HCT116 (cell line): ENCODE measurements around the gene SLC34A2. TPM values are rescaled to one million over a fixed set of nuclear protein-coding genes. Genes with fewer than 3 reads are reported as not detected.
A peak's percentile ranks its signal among the peaks of the same experiment; 100 is the strongest.

Source experiments
- ATAC-seq: fragments of 200-7000 bp; cut with Tn5 transposase; 2 replicates; pipeline ENCODE4 v1.9.1; 2020; ENCODE audit warnings: mild to moderate bottlenecking, moderate library complexity
- BruUV-seq: library from RNA; stranded (reverse); fragments of 400-500 nt; replicated peaks from 2 replicates; lab custom pipeline; 2021; lab: Mats Ljungman, UMichigan
- CTCF ChIA-PET: fragments of 300-600 bp; sonication (Branson Sonifier 250); formaldehyde crosslinking; loops from one replicate; lab custom pipeline; 2021; ENCODE audit warnings: antibody characterized with exemption; lab: Charles Lee
- POLR2A ChIA-PET: fragments of 300-600, 350-600 bp; sonication (Branson Sonifier 250); formaldehyde crosslinking; loops from one replicate; lab custom pipeline; 2021; ENCODE audit warnings: antibody characterized with exemption; lab: Charles Lee
- RAD21 ChIA-PET, 2 experiments: fragments of 300-600 bp; sonication (Branson Sonifier 250); formaldehyde crosslinking; loops; one replicate each; lab custom pipeline; 2023; ENCODE audit warnings: low total read pairs in 2 of 2; ENCODE audit not compliant: uncharacterized antibody in 2 of 2, unreplicated experiment in 2 of 2, low non-redundant PET in 1 of 2; lab: Charles Lee
- DNase-seq: peaks from one replicate; pipeline ENCODE4 v3.0.0-alpha.2; 2010; ENCODE audit warnings: low read depth, low spot score
- H2AFZ ChIP-seq: fragments of 200-600 bp; shearing (Covaris generic), sonication (generic); 2 replicates; pipeline ENCODE4 v1.6.1; 2017; ENCODE audit warnings: low read depth, mixed run types, mixed read lengths, antibody characterized with exemption, low read length; ENCODE audit not compliant: poor library complexity, severe bottlenecking
- H3K27ac ChIP-seq: 2 replicates; pipeline ENCODE4 v1.5.1; 2012; ENCODE audit warnings: low read depth, low read length
- H3K27me3 ChIP-seq: fragments of 200-600 bp; sonication (generic); 2 replicates; pipeline ENCODE4 v1.6.1; 2016; ENCODE audit warnings: mixed run types, low read length, mixed read lengths; ENCODE audit not compliant: insufficient read depth
- H3K36me3 ChIP-seq, 2 experiments: fragments of 200-500 bp in 1 of 2; fragments of 200-600 bp in 1 of 2; sonication (Bioruptor generic) in 1 of 2; sonication (generic) in 1 of 2; 2 replicates each; pipeline versions ENCODE4 v1.5.1 to v1.6.1; 2014 to 2016; ENCODE audit warnings: low read length in 2 of 2, inconsistent platforms in 1 of 2, mixed read lengths in 1 of 2, mixed run types in 1 of 2; ENCODE audit not compliant: insufficient read depth in 2 of 2, control insufficient read depth in 1 of 2
- H3K4me1 ChIP-seq, 2 experiments: fragments of 200-600 bp in 1 of 2; sonication (generic) in 1 of 2; 2 replicates each; pipeline versions ENCODE4 v1.5.1 to v1.6.1; 2012 to 2017; ENCODE audit warnings: low read length in 2 of 2, inconsistent platforms in 1 of 2, mild to moderate bottlenecking in 1 of 2, mixed read lengths in 1 of 2, mixed run types in 1 of 2, moderate library complexity in 1 of 2; ENCODE audit not compliant: insufficient read depth in 2 of 2, control insufficient read depth in 1 of 2
- H3K4me2 ChIP-seq: fragments of 200-600 bp; sonication (generic); 2 replicates; pipeline ENCODE4 v1.6.1; 2017; ENCODE audit warnings: mixed run types, low read length, mixed read lengths
- H3K4me3 ChIP-seq, 2 experiments: fragments of 200-600 bp in 1 of 2; sonication (generic) in 1 of 2; replicated peaks in 1 of 2; 2 replicates each; pipeline ENCODE4 v1.5.1; 2011 to 2016; ENCODE audit warnings: low read length in 2 of 2, control low read depth in 1 of 2, low read depth in 1 of 2, mild to moderate bottlenecking in 1 of 2, mixed read lengths in 1 of 2, mixed run types in 1 of 2
- H3K79me2 ChIP-seq: fragments of 200-600 bp; sonication (generic); 2 replicates; pipeline ENCODE4 v1.6.1; 2017; ENCODE audit warnings: mild to moderate bottlenecking, mixed run types, low read length, moderate library complexity, mixed read lengths; ENCODE audit not compliant: insufficient read depth
- H3K9ac ChIP-seq: fragments of 200-600 bp; sonication (generic); 2 replicates; pipeline ENCODE4 v1.6.1; 2016; ENCODE audit warnings: low read length, mixed read lengths
- H3K9me2 ChIP-seq: fragments of 200-600 bp; sonication (generic), shearing (Covaris generic); 2 replicates; pipeline ENCODE4 v1.6.1; 2017; ENCODE audit warnings: mixed run types, mild to moderate bottlenecking, moderate library complexity; ENCODE audit not compliant: insufficient read depth
- H3K9me3 ChIP-seq, 2 experiments: fragments of 200-500 bp in 1 of 2; fragments of 200-600 bp in 1 of 2; sonication (Bioruptor generic) in 1 of 2; sonication (generic) in 1 of 2; 2 replicates each; pipeline ENCODE4 v1.6.1; 2014 to 2017; ENCODE audit warnings: low read length in 2 of 2, mixed read lengths in 2 of 2, inconsistent platforms in 1 of 2, low read depth in 1 of 2, mild to moderate bottlenecking in 1 of 2, mixed run types in 1 of 2, moderate library complexity in 1 of 2; ENCODE audit not compliant: control insufficient read depth in 1 of 2, insufficient read depth in 1 of 2
- H4K20me1 ChIP-seq: fragments of 200-600 bp; sonication (generic), shearing (Covaris generic); 2 replicates; pipeline ENCODE4 v1.6.1; 2017; ENCODE audit warnings: mixed run types, mild to moderate bottlenecking, moderate library complexity; ENCODE audit not compliant: insufficient read depth
- CTCF ChIP-seq, 3 experiments: fragments of 200-600 bp in 1 of 3; sonication (generic) in 1 of 3; IDR thresholded peaks in 2 of 3; conservative IDR thresholded peaks in 1 of 3; 2 replicates each; pipeline ENCODE4 v1.5.1; 2012 to 2017; ENCODE audit warnings: low read depth in 2 of 3, low read length in 2 of 3, antibody characterized with exemption in 1 of 3, borderline replicate concordance in 1 of 3, control low read depth in 1 of 3, mild to moderate bottlenecking in 1 of 3, mixed read lengths in 1 of 3, mixed run types in 1 of 3, moderate library complexity in 1 of 3; ENCODE audit not compliant: insufficient read depth in 1 of 3
- JUND ChIP-seq: IDR thresholded peaks from 2 replicates; pipeline ENCODE4 v1.6.1; 2012
- RAD21 ChIP-seq: IDR thresholded peaks from 2 replicates; pipeline ENCODE4 v1.6.1; 2012; ENCODE audit warnings: low read depth, mild to moderate bottlenecking
- SIN3A ChIP-seq: IDR thresholded peaks from 2 replicates; pipeline ENCODE4 v1.6.1; 2012; ENCODE audit warnings: low read depth
- intact Hi-C: fragments of 100-400 bp; cut with micrococcal nuclease; formaldehyde crosslinking; loops from 2 replicates; pipeline ENCODE4 v1.10.0; 2022
- total RNA-seq: library from RNA; stranded (reverse); gene quantifications from one replicate; pipeline ENCODE4 v1.2.1, GENCODE V29; 2021; ENCODE audit not compliant: unreplicated experiment

The SLC34A2 gene
- total RNA-seq, 1 experiment from 2014 or later = 2.2 TPM

DNA sequence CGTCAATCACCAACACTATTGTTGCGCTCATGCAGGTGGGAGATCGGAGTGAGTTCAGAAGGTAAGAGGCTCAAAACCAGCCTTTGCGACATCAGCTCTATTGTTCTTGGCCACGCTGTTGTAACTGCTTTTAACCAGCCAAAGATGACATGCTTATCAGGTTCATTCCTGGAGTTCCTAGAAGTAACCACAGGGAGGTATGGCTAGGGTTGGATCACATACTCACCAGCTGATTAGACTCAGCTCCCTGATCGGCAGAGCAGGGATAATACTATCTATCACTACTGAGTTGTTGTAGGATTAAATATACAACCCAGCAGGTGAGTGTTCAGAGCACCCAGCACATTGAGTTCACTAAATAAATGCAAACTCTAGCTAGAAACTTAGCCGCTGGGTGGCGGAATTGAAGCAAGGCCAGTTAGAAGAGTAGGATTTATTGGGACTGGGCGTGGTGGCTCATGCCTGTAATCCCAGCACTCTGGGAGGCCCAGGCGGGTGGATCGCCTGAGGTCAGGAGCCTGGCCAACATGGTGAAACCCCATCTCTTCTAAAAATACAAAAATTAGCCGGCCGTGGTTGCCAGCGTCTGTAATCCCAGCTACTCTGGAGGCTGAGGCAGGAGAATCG, 12.4 kb downstream of the SLC34A2 start:
- intact Hi-C loops = no loop called here

More for the DNA sequence above, 12.4 kb downstream of the SLC34A2 start:
- H3K9me3 ChIP-seq = no peaks in the 10 kb centered on the region
- H3K4me1 ChIP-seq = peaks cover 0 to 6% of the 10 kb centered on the region in 2 experiments; a peak in 1 of 4 replicates
- no peaks in the 10 kb centered on the region for H4K20me1 ChIP-seq
- H3K27me3 ChIP-seq = no peaks in the 10 kb centered on the region; the same call in 1 of the 2 replicates
- H3K4me2 ChIP-seq = peak overlapping the region; percentile 23; the same call in 1 of the 2 replicates
- no peaks in the 10 kb centered on the region for H3K36me3 ChIP-seq
- DNase-seq = peak; percentile 15
- H3K27ac ChIP-seq = no peak overlapping the region
- H3K79me2 ChIP-seq = no peaks in the 10 kb centered on the region
- H2AFZ ChIP-seq = peak overlapping the region; percentile 9
- ChIA-PET RAD21 (interaction anchor here (0.6 to 1.0 kb wide), 2 partner anchors 226 to 558 kb away, joined by 3 to 5 read pairs; no protein-coding TSS in a partner anchor), CTCF (interaction anchor here (1.2 to 2.9 kb wide), 3 partner anchors 99 to 227 kb away, joined by 4 to 8 read pairs (median 7); no protein-coding TSS in a partner anchor)
- no peaks in the 10 kb centered on the region for H3K9me2 ChIP-seq
- H3K4me3 ChIP-seq = no peak overlapping the region
- TF ChIP-seq RAD21 (peak; percentile 51), CTCF (IDR thresholded peaks at IDR 0.05 in 2 of 3, conservative IDR thresholded peaks at IDR 0.05 in 1 of 3; ENCODE audit: borderline replicate concordance in 1 of 3, insufficient read depth in 1 of 3, low read depth in 2 of 3, low read length in 2 of 3) (peak; percentile 10 to 23 (median 21); a peak in 3 of 6 replicates), JUND (no peak), SIN3A (no peak)
- TF ChIP-seq, all 23 proteins: peak for 2
- BruUV-seq = no TSS peak
- ATAC-seq = peak; percentile 88
- H3K9ac ChIP-seq = no peak overlapping the region
- POLR2A ChIA-PET = no interaction called here
